ENCODE data around the gene MED27. TPM values are rescaled to one million over a fixed set of nuclear protein-coding genes. Genes with fewer than 3 reads are reported as not detected.

The MED27 gene
- total and polyA plus RNA-seq, 9 of the 15 experiments (the other 6 are each of a cell fraction or from before 2014, with no cell fraction given) = 24.4 to 91.0 (median 36.1) TPM

DNA sequence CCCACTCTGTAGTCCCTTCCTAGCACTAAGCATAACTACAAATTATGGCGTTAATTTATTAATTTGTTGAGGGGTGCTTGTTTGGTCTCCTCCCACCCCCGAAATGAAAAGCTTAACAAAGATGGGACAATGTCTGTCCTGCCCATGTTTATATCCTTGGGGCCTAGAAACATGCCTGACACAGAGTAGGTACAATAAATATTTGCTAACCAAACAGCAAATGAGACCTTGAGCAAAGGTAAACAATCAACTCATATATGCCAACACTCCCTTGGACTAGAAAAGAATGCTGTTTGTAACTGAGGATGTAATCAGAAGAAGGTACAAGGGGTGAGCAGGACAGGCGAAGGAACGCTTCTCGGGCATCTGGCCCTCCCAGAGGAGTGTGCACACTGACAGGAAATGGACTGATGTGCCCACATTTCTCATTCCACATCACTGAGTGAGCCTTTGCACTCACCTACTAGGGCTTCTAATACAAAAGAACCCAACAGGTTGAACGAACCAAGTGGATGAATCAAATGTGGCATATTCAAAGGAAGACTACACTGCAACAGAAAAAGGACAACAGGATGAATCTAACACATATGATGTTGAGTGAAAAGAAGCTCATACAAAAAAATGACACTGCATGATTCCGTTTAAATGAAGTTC lies 66.8 kb downstream of the MED27 start:
- Histone ChIP-seq H3K4me1 (replicated peaks in 1 of 2; ENCODE audit: control insufficient read depth in 2 of 2, insufficient read depth in 2 of 2, low read length in 2 of 2) (no peaks in the 10 kb centered on the region), H3K36me3 (ENCODE audit: control insufficient read depth, insufficient read depth, low read length) (no peaks in the 10 kb centered on the region; the same call in 2 of the 3 replicates), H3K4me2 (ENCODE audit: insufficient read depth, low read length) (no peak overlapping the region), H2AFZ (ENCODE audit: low read depth, low read length) (no peak overlapping the region), H3K27me3 (ENCODE audit: control insufficient read depth in 2 of 2, insufficient read depth in 2 of 2, low read length in 2 of 2) (no peaks in the 10 kb centered on the region), H3K27ac (ENCODE audit: extremely low read depth, low read depth, low read length) (no peak overlapping the region), H3K79me2 (ENCODE audit: control insufficient read depth, insufficient read depth, low read length) (no peaks in the 10 kb centered on the region), H3K4me3 (no peak overlapping the region), H3K9ac (ENCODE audit: insufficient read depth in 1 of 2, low read depth in 2 of 2, low read length in 2 of 2) (no peak overlapping the region), H4K20me1 (replicated peaks; ENCODE audit: control insufficient read depth, insufficient read depth, low read length) (peaks cover 5% of the 10 kb centered on the region; the same call in 1 of the 2 replicates), H3K9me1 (ENCODE audit: control insufficient read depth, insufficient read depth, low read length) (no peaks in the 10 kb centered on the region), H3K9me3 (replicated peaks; ENCODE audit: control insufficient read depth, insufficient read depth, low read depth, low read length) (no peaks in the 10 kb centered on the region)
- intact Hi-C loops (cut with micrococcal nuclease) = no loop called here
- ATAC-seq (no peak), FAIRE-seq (no peak), DNase-seq (ENCODE audit: extremely low read depth in 1 of 4, low spot score in 3 of 4) (no peak)
- WGBS (ENCODE audit: insufficient coverage, low coverage, missing lambda C conversion rate) = 74% methylated on average over 7 of the region's 7 CpGs
- BruUV-seq (replicated peaks) = no TSS peak
- no peak for TF ChIP-seq MYNN (IDR thresholded peaks at IDR 0.05)
- TF ChIP-seq MYNN (CRISPR knock-in tag; IDR thresholded peaks at IDR 0.05) = no peak
- no peak for TF ChIP-seq DDX20 (tag; IDR thresholded peaks at IDR 0.05; ENCODE audit: low read depth)
- no peak for TF ChIP-seq SP2 (IDR thresholded peaks at IDR 0.05; ENCODE audit: extremely low read depth, low read depth, low read length, poor library complexity, severe bottlenecking)
- no peak for TF ChIP-seq RBM39 (optimal IDR thresholded peaks at IDR 0.05; ENCODE audit: low read depth, low read length)
- CTCF ChIA-PET (ENCODE audit: low intra/inter-chr PET ratio) = no interaction called here
- in situ Hi-C loops (cut with MboI) = no loop called here
- POLR2A ChIA-PET = no interaction called here

DNA sequence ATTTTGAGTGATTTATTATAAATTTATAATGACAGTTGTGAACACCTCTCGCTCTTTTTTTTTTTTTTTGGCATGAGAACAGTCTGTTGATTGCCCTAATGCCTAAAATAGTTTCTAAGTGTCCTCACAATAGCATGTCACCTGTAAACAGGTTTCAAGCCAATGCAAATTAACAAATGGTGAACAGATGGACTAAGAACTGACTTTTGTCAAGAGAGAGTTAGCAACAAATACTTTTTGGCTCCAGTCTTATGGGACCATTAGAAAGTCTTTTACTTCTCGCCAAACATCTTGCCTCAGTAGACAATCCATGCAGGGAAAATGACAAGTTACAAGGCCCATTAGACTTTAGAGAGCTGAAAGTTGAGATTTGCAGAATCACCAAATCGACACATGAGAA lies 67.8 kb downstream of the MED27 start:
- in situ Hi-C loops (cut with MboI) (no loop called here), intact Hi-C loops (cut with micrococcal nuclease) (no loop called here)
- FAIRE-seq = no peak
- POLR2A ChIA-PET = interaction anchor here (1.0 to 1.4 kb wide), 2 partner anchors 13 to 22 kb away, joined by 3 read pairs; no protein-coding TSS in a partner anchor
- Histone ChIP-seq H4K20me1 (replicated peaks; ENCODE audit: control insufficient read depth, insufficient read depth, low read length) (peaks cover 5% of the 10 kb centered on the region; the same call in 1 of the 2 replicates), H3K36me3 (ENCODE audit: control insufficient read depth, insufficient read depth, low read length) (no peaks in the 10 kb centered on the region; the same call in 2 of the 3 replicates), H3K4me3 (no peak overlapping the region), H3K27ac (ENCODE audit: extremely low read depth, low read depth, low read length) (no peak overlapping the region), H3K9ac (ENCODE audit: insufficient read depth in 1 of 2, low read depth in 2 of 2, low read length in 2 of 2) (no peak overlapping the region), H3K9me1 (ENCODE audit: control insufficient read depth, insufficient read depth, low read length) (no peaks in the 10 kb centered on the region), H3K4me1 (replicated peaks in 1 of 2; ENCODE audit: control insufficient read depth in 2 of 2, insufficient read depth in 2 of 2, low read length in 2 of 2) (no peaks in the 10 kb centered on the region), H2AFZ (ENCODE audit: low read depth, low read length) (no peak overlapping the region), H3K4me2 (ENCODE audit: insufficient read depth, low read length) (no peak overlapping the region), H3K79me2 (ENCODE audit: control insufficient read depth, insufficient read depth, low read length) (no peaks in the 10 kb centered on the region), H3K9me3 (replicated peaks; ENCODE audit: control insufficient read depth, insufficient read depth, low read depth, low read length) (no peaks in the 10 kb centered on the region), H3K27me3 (ENCODE audit: control insufficient read depth in 2 of 2, insufficient read depth in 2 of 2, low read length in 2 of 2) (no peaks in the 10 kb centered on the region)
- no peak for ATAC-seq
- 91% methylated on average over 3 of the region's 3 CpGs for WGBS (ENCODE audit: insufficient coverage, low coverage, missing lambda C conversion rate)
- CTCF ChIA-PET (ENCODE audit: low intra/inter-chr PET ratio) = no interaction called here
- TF ChIP-seq ELF2 (CRISPR knock-in tag; IDR thresholded peaks at IDR 0.05) = no peak
- TF ChIP-seq ZFX (CRISPR knock-in tag; IDR thresholded peaks at IDR 0.05) = no peak
- TF ChIP-seq MXI1 (IDR thresholded peaks at IDR 0.05; ENCODE audit: low read depth, low read length) = no peak
- TF ChIP-seq ZKSCAN1 (IDR thresholded peaks at IDR 0.05; ENCODE audit: low read depth, low read length) = no peak
- no peak for TF ChIP-seq GTF2A2 (tag; IDR thresholded peaks at IDR 0.05)
- no peak for TF ChIP-seq POLR3G (IDR thresholded peaks at IDR 0.05; ENCODE audit: extremely low read depth, insufficient read length, insufficient replicate concordance)
- TF ChIP-seq, protein P1, sequence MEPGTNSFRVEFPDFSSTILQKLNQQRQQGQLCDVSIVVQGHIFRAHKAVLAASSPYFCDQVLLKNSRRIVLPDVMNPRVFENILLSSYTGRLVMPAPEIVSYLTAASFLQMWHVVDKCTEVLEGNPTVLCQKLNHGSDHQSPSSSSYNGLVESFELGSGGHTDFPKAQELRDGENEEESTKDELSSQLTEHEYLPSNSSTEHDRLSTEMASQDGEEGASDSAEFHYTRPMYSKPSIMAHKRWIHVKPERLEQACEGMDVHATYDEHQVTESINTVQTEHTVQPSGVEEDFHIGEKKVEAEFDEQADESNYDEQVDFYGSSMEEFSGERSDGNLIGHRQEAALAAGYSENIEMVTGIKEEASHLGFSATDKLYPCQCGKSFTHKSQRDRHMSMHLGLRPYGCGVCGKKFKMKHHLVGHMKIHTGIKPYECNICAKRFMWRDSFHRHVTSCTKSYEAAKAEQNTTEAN (CRISPR knock-in tag; IDR thresholded peaks at IDR 0.05) = no peak
- no peak for DNase-seq (ENCODE audit: extremely low read depth in 1 of 4, low spot score in 3 of 4)
- BruUV-seq (replicated peaks) = no TSS peak

Data from K562 (cell line).